OCI-LY1 (cell line): ENCODE measurements around the gene C1QB.

ENCODE experiments used
- H2AFZ ChIP-seq: fragments of 200-600 bp; sonication (generic), shearing (Covaris generic); 2 replicates; pipeline ENCODE4 v1.6.0; 2014; ENCODE audit warnings: antibody characterized with exemption, mild to moderate bottlenecking, low read length
- H3F3A ChIP-seq: fragments of 200-600 bp; sonication (generic), shearing (Covaris generic); 2 replicates; pipeline ENCODE4 v1.6.0; 2014; ENCODE audit warnings: mild to moderate bottlenecking, antibody characterized with exemption, low read length, moderate library complexity; ENCODE audit not compliant: insufficient read depth
- H3K27ac ChIP-seq: fragments of 200-600 bp; sonication (generic); 2 replicates; pipeline ENCODE4 v1.5.1; 2014; ENCODE audit warnings: low read length, mixed run types, mild to moderate bottlenecking, low read depth; ENCODE audit not compliant: poor library complexity, severe bottlenecking
- H3K27me3 ChIP-seq: fragments of 200-600 bp; sonication (generic); 2 replicates; pipeline ENCODE4 v1.6.0; 2014; ENCODE audit warnings: antibody characterized with exemption, mild to moderate bottlenecking, low read length, moderate library complexity; ENCODE audit not compliant: insufficient read depth
- H3K36me3 ChIP-seq: fragments of 200-600 bp; sonication (generic); 2 replicates; pipeline ENCODE4 v1.6.1; 2014; ENCODE audit warnings: mild to moderate bottlenecking, antibody characterized with exemption, low read length, moderate library complexity, mixed read lengths; ENCODE audit not compliant: insufficient read depth
- H3K4me1 ChIP-seq: fragments of 200-600 bp; sonication (generic); 2 replicates; pipeline ENCODE4 v1.5.1; 2014; ENCODE audit warnings: mild to moderate bottlenecking, low read length, moderate library complexity; ENCODE audit not compliant: insufficient read depth, severe bottlenecking
- H3K4me2 ChIP-seq: fragments of 200-600 bp; sonication (generic), shearing (Covaris generic); 2 replicates; pipeline ENCODE4 v1.6.1; 2014; ENCODE audit warnings: low read length
- H3K4me3 ChIP-seq: fragments of 200-600 bp; sonication (generic); 2 replicates; pipeline ENCODE4 v1.5.1; 2014; ENCODE audit warnings: low read length, low read depth, mild to moderate bottlenecking, mixed read lengths; ENCODE audit not compliant: poor library complexity, severe bottlenecking
- H3K79me2 ChIP-seq: fragments of 200-600 bp; shearing (Covaris generic); 2 replicates; pipeline ENCODE4 v1.6.1; 2016; ENCODE audit warnings: mixed run types, low read length, mixed read lengths; ENCODE audit not compliant: insufficient read depth
- H3K9ac ChIP-seq: fragments of 200-600 bp; sonication (generic), shearing (Covaris generic); 2 replicates; pipeline ENCODE4 v1.6.1; 2014; ENCODE audit warnings: mild to moderate bottlenecking, low read length, mixed read lengths
- H3K9me2 ChIP-seq: fragments of 200-600 bp; sonication (generic), shearing (Covaris generic); 2 replicates; pipeline ENCODE4 v1.6.1; 2014; ENCODE audit warnings: low read depth, mild to moderate bottlenecking, low read length, mixed read lengths
- H3K9me3 ChIP-seq: fragments of 200-600 bp; shearing (Covaris generic); 2 replicates; pipeline ENCODE4 v1.6.1; 2014; ENCODE audit warnings: low read length, mixed read lengths
- H4K20me1 ChIP-seq: fragments of 200-600 bp; sonication (generic), shearing (Covaris generic); 2 replicates; pipeline ENCODE4 v1.6.0; 2016; ENCODE audit warnings: mild to moderate bottlenecking, low read length; ENCODE audit not compliant: insufficient read depth
- CTCF ChIP-seq: fragments of 200-600 bp; sonication (generic), shearing (Covaris generic); IDR thresholded peaks from 2 replicates; pipeline ENCODE4 v1.5.1; 2017; ENCODE audit warnings: mild to moderate bottlenecking, antibody characterized with exemption, low read length, moderate library complexity, mixed read lengths
- EZH2 ChIP-seq: fragments of 200-600 bp; sonication (generic), shearing (Covaris generic); IDR thresholded peaks from 2 replicates; pipeline ENCODE4 v1.8.0; 2017; ENCODE audit warnings: borderline replicate concordance, mixed run types, mild to moderate bottlenecking, antibody characterized with exemption, low read length, moderate library complexity, mixed read lengths

C1QB gene

GRCh38 chr1:22683547-22683946, 30.5 kb downstream of the C1QB start:
- Histone ChIP-seq H3K27me3 (no peaks in the 10 kb centered on the region), H3K4me3 (no peak overlapping the region), H3K4me2 (no peak overlapping the region), H3K9me3 (no peaks in the 10 kb centered on the region), H3K27ac (no peak overlapping the region), H3K4me1 (no peaks in the 10 kb centered on the region), H3K36me3 (no peaks in the 10 kb centered on the region), H2AFZ (no peak overlapping the region), H3F3A (no peaks in the 10 kb centered on the region), H3K79me2 (no peaks in the 10 kb centered on the region), H4K20me1 (no peaks in the 10 kb centered on the region), H3K9ac (no peak overlapping the region), H3K9me2 (no peaks in the 10 kb centered on the region)
- TF ChIP-seq CTCF, result no peak
- no peak for TF ChIP-seq EZH2

GRCh38 chr1:22685591-22686059, 32.6 kb downstream of the C1QB start:
- Histone ChIP-seq H3F3A (no peaks in the 10 kb centered on the region), H3K27me3 (no peaks in the 10 kb centered on the region), H3K9me2 (no peaks in the 10 kb centered on the region), H2AFZ (no peak overlapping the region), H3K4me3 (no peak overlapping the region), H3K9me3 (no peaks in the 10 kb centered on the region), H3K79me2 (no peaks in the 10 kb centered on the region), H3K4me1 (no peaks in the 10 kb centered on the region), H3K4me2 (no peak overlapping the region), H4K20me1 (no peaks in the 10 kb centered on the region), H3K9ac (no peak overlapping the region), H3K36me3 (no peaks in the 10 kb centered on the region), H3K27ac (no peak overlapping the region)
- TF ChIP-seq EZH2 (no peak), CTCF (no peak)

- no peaks in the 10 kb centered on the region for H4K20me1 ChIP-seq
- no peaks in the 10 kb centered on the region for H3K9me3 ChIP-seq
- no peaks in the 10 kb centered on the region for H3K9me2 ChIP-seq
- no peaks in the 10 kb centered on the region for H3F3A ChIP-seq
- H3K27me3 ChIP-seq, result no peaks in the 10 kb centered on the region
- H3K4me3 ChIP-seq, result no peak overlapping the region
- H3K4me1 ChIP-seq, result no peaks in the 10 kb centered on the region
- no peaks in the 10 kb centered on the region for H3K36me3 ChIP-seq
- H3K9ac ChIP-seq, result no peak overlapping the region
- H2AFZ ChIP-seq, result no peak overlapping the region
- no peaks in the 10 kb centered on the region for H3K79me2 ChIP-seq
- no peak overlapping the region for H3K27ac ChIP-seq
- TF ChIP-seq CTCF (no peak), EZH2 (no peak)
- H3K4me2 ChIP-seq, result no peak overlapping the region
Measured at GRCh38 chr1:22687191-22687590, 34.2 kb downstream of the C1QB start.
